Measurements from ENCODE around the gene AEBP2. TPM values are rescaled to one million over a fixed set of nuclear protein-coding genes. Genes with fewer than 3 reads are reported as not detected.

Gene AEBP2
- total and polyA plus RNA-seq, 12 donors, result 5.7 to 31.6 (median 28.2) TPM

DNA sequence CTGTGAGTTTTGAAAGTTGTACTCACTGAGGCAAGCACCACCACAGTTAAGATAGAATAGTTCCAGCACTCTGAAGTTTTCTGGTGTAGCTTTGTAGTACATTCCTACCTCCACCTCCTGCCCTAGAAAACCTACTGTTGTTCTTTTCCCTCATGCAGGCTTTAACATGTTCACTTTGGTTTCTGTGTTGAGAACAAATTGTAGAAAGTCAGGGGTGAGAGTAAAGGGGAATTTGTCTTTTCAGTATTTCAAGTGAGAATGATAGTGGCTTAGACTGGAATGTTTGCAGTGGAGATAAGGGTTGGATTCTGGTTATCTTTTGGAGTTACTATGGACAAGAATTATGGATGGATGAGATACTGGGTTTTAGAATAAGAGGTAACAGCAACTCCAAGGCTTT is 67.2 kb downstream of the AEBP2 start:
- Histone ChIP-seq H3K36me3 (peaks cover 0 to 24% (median 4%) of the 10 kb centered on the region in 9 donors), H3K9me3 (no peaks in the 10 kb centered on the region), H3K27me3 (no peaks in the 10 kb centered on the region), H3K27ac (no peak overlapping the region), H3K4me3 (no peak overlapping the region), H3K4me1 (peaks cover 0 to 27% (median 9%) of the 10 kb centered on the region in 9 donors)
- DNase-seq (no peak), ATAC-seq (no peak)
- TF ChIP-seq, protein P1, sequence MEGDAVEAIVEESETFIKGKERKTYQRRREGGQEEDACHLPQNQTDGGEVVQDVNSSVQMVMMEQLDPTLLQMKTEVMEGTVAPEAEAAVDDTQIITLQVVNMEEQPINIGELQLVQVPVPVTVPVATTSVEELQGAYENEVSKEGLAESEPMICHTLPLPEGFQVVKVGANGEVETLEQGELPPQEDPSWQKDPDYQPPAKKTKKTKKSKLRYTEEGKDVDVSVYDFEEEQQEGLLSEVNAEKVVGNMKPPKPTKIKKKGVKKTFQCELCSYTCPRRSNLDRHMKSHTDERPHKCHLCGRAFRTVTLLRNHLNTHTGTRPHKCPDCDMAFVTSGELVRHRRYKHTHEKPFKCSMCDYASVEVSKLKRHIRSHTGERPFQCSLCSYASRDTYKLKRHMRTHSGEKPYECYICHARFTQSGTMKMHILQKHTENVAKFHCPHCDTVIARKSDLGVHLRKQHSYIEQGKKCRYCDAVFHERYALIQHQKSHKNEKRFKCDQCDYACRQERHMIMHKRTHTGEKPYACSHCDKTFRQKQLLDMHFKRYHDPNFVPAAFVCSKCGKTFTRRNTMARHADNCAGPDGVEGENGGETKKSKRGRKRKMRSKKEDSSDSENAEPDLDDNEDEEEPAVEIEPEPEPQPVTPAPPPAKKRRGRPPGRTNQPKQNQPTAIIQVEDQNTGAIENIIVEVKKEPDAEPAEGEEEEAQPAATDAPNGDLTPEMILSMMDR (IDR thresholded peaks at IDR 0.05), result no peak
- intact Hi-C loops (cut with DNase I), result loop anchor here in 5 of 10 donors (5.0 to 10.0 kb wide), 2 partner anchors 136 to 138 kb away; no protein-coding TSS in a partner anchor

- ATAC-seq (peak in 4 of 8 donors; percentile 43 to 71 (median 52)), DNase-seq (no peak)
- Histone ChIP-seq H3K27me3 (no peaks in the 10 kb centered on the region), H3K4me3 (no peak overlapping the region), H3K9me3 (no peaks in the 10 kb centered on the region), H3K4me1 (peaks cover 0 to 31% (median 9%) of the 10 kb centered on the region in 9 donors), H3K27ac (no peak overlapping the region), H3K36me3 (peaks cover 0 to 24% (median 7%) of the 10 kb centered on the region in 9 donors)
- 33 to 51% methylated on average over 1 of the region's 1 CpG for WGBS, 2 donors
- intact Hi-C loops (cut with DNase I), result loop anchor here in 5 of 10 donors (5.0 to 10.0 kb wide), 2 partner anchors 134 to 137 kb away; no protein-coding TSS in a partner anchor
- TF ChIP-seq, protein P1 (IDR thresholded peaks at IDR 0.05), result peak in 8 of 9 donors; percentile 14 to 63 (median 50)
Measured at GRCh38 chr12:19507823-19508222, 68.5 kb downstream of the AEBP2 start.

DNA sequence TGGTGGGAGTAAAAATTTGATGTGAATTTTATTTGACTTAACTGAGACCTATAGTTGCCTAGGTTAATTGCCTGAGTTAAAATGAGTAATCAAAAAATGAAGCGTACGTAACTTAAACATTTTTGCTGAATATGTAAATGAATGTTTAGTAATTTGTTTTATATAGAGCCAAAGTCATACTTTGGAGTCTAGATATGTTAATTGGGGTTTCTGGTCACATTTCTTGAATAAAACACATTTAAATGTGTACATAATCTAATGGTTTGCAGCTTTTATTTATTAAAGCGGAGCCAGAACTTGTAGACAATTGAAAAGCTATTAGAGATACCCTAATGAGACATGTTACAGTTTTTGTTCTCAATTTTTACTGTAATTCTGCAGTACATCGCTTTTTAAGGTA is 71.2 kb downstream of the AEBP2 start:
- Histone ChIP-seq H3K9me3 (no peaks in the 10 kb centered on the region), H3K4me3 (no peak overlapping the region), H3K27ac (no peak overlapping the region), H3K27me3 (no peaks in the 10 kb centered on the region), H3K4me1 (peaks cover 0 to 31% (median 9%) of the 10 kb centered on the region in 9 donors), H3K36me3 (peaks cover 0 to 38% (median 10%) of the 10 kb centered on the region in 9 donors)
- no peak for ATAC-seq
- TF ChIP-seq, protein P1 (IDR thresholded peaks at IDR 0.05), result no peak
- intact Hi-C loops (cut with DNase I), result loop anchor here in 3 of 10 donors (5.0 to 10.0 kb wide), 2 partner anchors 134 to 227 kb away; no protein-coding TSS in a partner anchor
- WGBS, 2 donors, result 98% methylated on average over 4 of the region's 4 CpGs
- DNase-seq, result no peak

DNA sequence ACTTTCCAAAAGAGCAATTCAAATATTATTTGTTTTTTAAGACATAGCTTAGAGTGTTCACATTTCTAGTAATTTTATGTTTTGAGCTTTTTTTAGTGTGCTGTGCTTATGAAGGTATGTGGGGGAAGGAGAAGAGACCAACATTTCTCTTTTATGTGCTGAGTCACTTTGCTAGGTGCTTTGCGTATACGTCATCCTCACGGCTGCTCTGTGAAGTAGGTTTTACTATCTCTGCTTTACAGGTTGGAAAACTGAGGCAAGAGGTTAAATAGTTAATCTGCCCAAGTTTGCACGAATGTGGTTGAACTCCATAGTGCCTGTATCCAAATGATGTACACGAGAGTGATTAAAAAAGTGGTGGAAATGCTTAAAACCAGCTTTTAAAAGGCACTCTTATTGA is 75.9 kb downstream of the AEBP2 start:
- intact Hi-C loops (cut with DNase I), result loop anchor here in 2 of 10 donors (10.0 kb wide), 1 partner anchor 130 kb away; no protein-coding TSS in a partner anchor

More for the DNA sequence above, 75.9 kb downstream of the AEBP2 start:
- Histone ChIP-seq H3K27ac (no peak overlapping the region), H3K27me3 (no peaks in the 10 kb centered on the region), H3K4me3 (no peak overlapping the region), H3K36me3 (peaks cover 0 to 79% (median 15%) of the 10 kb centered on the region in 9 donors), H3K9me3 (no peaks in the 10 kb centered on the region), H3K4me1 (peaks cover 0 to 10% (median 0%) of the 10 kb centered on the region in 9 donors)
- DNase-seq, result no peak
- TF ChIP-seq, protein P1 (IDR thresholded peaks at IDR 0.05), result no peak
- ATAC-seq, result no peak
- 95 to 97% methylated on average over 5 of the region's 5 CpGs for WGBS, 2 donors

Data from heart right ventricle (tissue), 16 donors.